Uterus (tissue), 4 donors: ENCODE measurements around the gene HDAC4. TPM values are rescaled to one million over a fixed set of nuclear protein-coding genes. Genes with fewer than 3 reads are reported as not detected.

ENCODE experiments used
- DNase-seq, 2 donors: peaks; one replicate each; pipeline ENCODE4 v3.0.0-alpha.2; 2019 to 2020
- H3K27ac ChIP-seq, 2 donors: fragments of 200-600 bp; sonication (generic); 1 replicate in 1 of 2; 2 replicates in 1 of 2; pipeline ENCODE4 v1.5.1; 2016 to 2018
- H3K27me3 ChIP-seq, 2 donors: fragments of 200-600 bp; sonication (generic); one replicate each; pipeline ENCODE4 v1.5.1; 2018 to 2019; ENCODE audit warnings: control low read depth in 1 of 2
- H3K36me3 ChIP-seq, 2 donors: fragments of 200-600 bp; sonication (generic); one replicate each; pipeline ENCODE4 v1.5.1; 2019; ENCODE audit warnings: control low read depth in 1 of 2
- H3K4me1 ChIP-seq, 2 donors: fragments of 200-600 bp; sonication (generic); one replicate each; pipeline ENCODE4 v1.5.1; 2018 to 2019; ENCODE audit warnings: control low read depth in 1 of 2
- H3K4me3 ChIP-seq, 2 donors: fragments of 200-600 bp; sonication (generic); 1 replicate in 1 of 2; 2 replicates in 1 of 2; pipeline ENCODE4 v1.5.1; 2018 to 2019; ENCODE audit warnings: mild to moderate bottlenecking in 1 of 2
- H3K9me3 ChIP-seq, 2 donors: fragments of 200-600 bp; sonication (generic); one replicate each; pipeline ENCODE4 v1.5.1; 2019; ENCODE audit warnings: control low read depth in 1 of 2
- POLR2A ChIP-seq, 2 donors: fragments of 450-650 bp; IDR thresholded peaks; one replicate each; pipeline ENCODE4 v1.6.1; 2016; ENCODE audit warnings: antibody characterized with exemption in 2 of 2, mild to moderate bottlenecking in 1 of 2, moderate library complexity in 1 of 2
- intact Hi-C: fragments of 100-400 bp; cut with DNase I; formaldehyde crosslinking; loops from one replicate; pipeline ENCODE4 v1.15.1; 2023; ENCODE audit warnings: low total_unique reads
- total RNA-seq, 4 donors: library from RNA; depleted of rRNA in 3 of 4; stranded (reverse); fragments of >200 nt in 3 of 4; gene quantifications; one replicate each; pipeline versions ENCODE4 v1.1.0 to v1.2.4, GENCODE V29; 2014 to 2023
- TF ChIP-seq, protein P1 (sequence below), 4 experiments: fragments of 200-600 bp in 2 of 4; fragments of 450-650 bp in 2 of 4; sonication (generic) in 2 of 4; IDR thresholded peaks; one replicate each; pipeline ENCODE4 v1.5.1; 2016 to 2019; ENCODE audit warnings: antibody characterized with exemption in 4 of 4, mild to moderate bottlenecking in 2 of 4, moderate library complexity in 1 of 4
- donor health status: DM: yes; HTN: yes; CAD: no.

Gene HDAC4
- total RNA-seq, 4 donors from 2014 or later = 42.1 to 91.5 (median 73.4) TPM

- no peak overlapping the region for H3K4me3 ChIP-seq
- H3K9me3 ChIP-seq = no peaks in the 10 kb centered on the region
- intact Hi-C loops = no loop called here
- H3K36me3 ChIP-seq = no peaks in the 10 kb centered on the region
- no peak for DNase-seq
- no peaks in the 10 kb centered on the region for H3K27me3 ChIP-seq
- TF ChIP-seq, protein P1, sequence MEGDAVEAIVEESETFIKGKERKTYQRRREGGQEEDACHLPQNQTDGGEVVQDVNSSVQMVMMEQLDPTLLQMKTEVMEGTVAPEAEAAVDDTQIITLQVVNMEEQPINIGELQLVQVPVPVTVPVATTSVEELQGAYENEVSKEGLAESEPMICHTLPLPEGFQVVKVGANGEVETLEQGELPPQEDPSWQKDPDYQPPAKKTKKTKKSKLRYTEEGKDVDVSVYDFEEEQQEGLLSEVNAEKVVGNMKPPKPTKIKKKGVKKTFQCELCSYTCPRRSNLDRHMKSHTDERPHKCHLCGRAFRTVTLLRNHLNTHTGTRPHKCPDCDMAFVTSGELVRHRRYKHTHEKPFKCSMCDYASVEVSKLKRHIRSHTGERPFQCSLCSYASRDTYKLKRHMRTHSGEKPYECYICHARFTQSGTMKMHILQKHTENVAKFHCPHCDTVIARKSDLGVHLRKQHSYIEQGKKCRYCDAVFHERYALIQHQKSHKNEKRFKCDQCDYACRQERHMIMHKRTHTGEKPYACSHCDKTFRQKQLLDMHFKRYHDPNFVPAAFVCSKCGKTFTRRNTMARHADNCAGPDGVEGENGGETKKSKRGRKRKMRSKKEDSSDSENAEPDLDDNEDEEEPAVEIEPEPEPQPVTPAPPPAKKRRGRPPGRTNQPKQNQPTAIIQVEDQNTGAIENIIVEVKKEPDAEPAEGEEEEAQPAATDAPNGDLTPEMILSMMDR (IDR thresholded peaks at IDR 0.05) = no peak
- TF ChIP-seq POLR2A (IDR thresholded peaks at IDR 0.05) = no peak
- H3K27ac ChIP-seq = no peak overlapping the region
- peaks cover 0 to 4% of the 10 kb centered on the region in 2 donors for H3K4me1 ChIP-seq
These were observed 159.3 kb downstream of the HDAC4 start for GRCh38 chr2:239241431-239241960.

GRCh38 chr2:239240414-239240881, 160.4 kb downstream of the HDAC4 start:
- H3K9me3 ChIP-seq = no peaks in the 10 kb centered on the region
- H3K27me3 ChIP-seq = no peaks in the 10 kb centered on the region
- peak in 1 of 2 donors; percentile 22 for DNase-seq
- peaks cover 0 to 4% of the 10 kb centered on the region in 2 donors for H3K4me1 ChIP-seq
- TF ChIP-seq POLR2A (IDR thresholded peaks at IDR 0.05) = no peak
- TF ChIP-seq, protein P1 (IDR thresholded peaks at IDR 0.05) = no peak
- intact Hi-C loops = no loop called here
- H3K27ac ChIP-seq = no peak overlapping the region
- H3K4me3 ChIP-seq = no peak overlapping the region
- H3K36me3 ChIP-seq = no peaks in the 10 kb centered on the region

GRCh38 chr2:239239607-239240413, 161.0 kb downstream of the HDAC4 start:
- peak in 1 of 2 donors; percentile 20 for DNase-seq
- Histone ChIP-seq H3K4me1 (peaks cover 0 to 4% of the 10 kb centered on the region in 2 donors), H3K9me3 (no peaks in the 10 kb centered on the region), H3K4me3 (no peak overlapping the region), H3K27ac (no peak overlapping the region), H3K36me3 (no peaks in the 10 kb centered on the region), H3K27me3 (no peaks in the 10 kb centered on the region)
- TF ChIP-seq POLR2A (IDR thresholded peaks at IDR 0.05) = no peak
- TF ChIP-seq, protein P1 (IDR thresholded peaks at IDR 0.05) = no peak
- intact Hi-C loops = no loop called here

GRCh38 chr2:239238839-239239606, 161.8 kb downstream of the HDAC4 start:
- Histone ChIP-seq H3K9me3 (no peaks in the 10 kb centered on the region), H3K27ac (no peak overlapping the region), H3K27me3 (no peaks in the 10 kb centered on the region), H3K4me3 (no peak overlapping the region), H3K4me1 (peaks cover 0 to 4% of the 10 kb centered on the region in 2 donors), H3K36me3 (no peaks in the 10 kb centered on the region)
- intact Hi-C loops = no loop called here
- DNase-seq = no peak
- TF ChIP-seq POLR2A (IDR thresholded peaks at IDR 0.05) = no peak
- TF ChIP-seq, protein P1 (IDR thresholded peaks at IDR 0.05) = no peak
